ENCODE results near the gene CUBN. TPM values are rescaled to one million over a fixed set of nuclear protein-coding genes. Genes with fewer than 3 reads are reported as not detected.

CUBN gene
- polyA plus RNA-seq = 73.9 TPM
- long read RNA-seq, donor 1, partial matches to known transcripts = 5 of 7 reads
- long read RNA-seq, donor 1, other reads (novel, unspliced or antisense) = 0 of 7 reads
- long read RNA-seq, donor 2, partial matches to known transcripts = 76 of 88 reads
- long read RNA-seq, donor 2, other reads (novel, unspliced or antisense) = 8 of 88 reads
- long read RNA-seq, donor 3 = 0 reads
- long read RNA-seq, donor 4 = 0 reads
- long read RNA-seq, donor 5, partial matches to known transcripts = 8 of 9 reads
- long read RNA-seq, donor 5, other reads (novel, unspliced or antisense) = 0 of 9 reads
- long read RNA-seq, donor 6, partial matches to known transcripts = 66 of 72 reads
- long read RNA-seq, donor 6, other reads (novel, unspliced or antisense) = 5 of 72 reads
- long read RNA-seq, donor 7 = 0 reads
- long read RNA-seq, donor 8, partial matches to known transcripts = 34 of 38 reads
- long read RNA-seq, donor 8, other reads (novel, unspliced or antisense) = 0 of 38 reads
- long read RNA-seq, donor 9, partial matches to known transcripts = 15 of 20 reads
- long read RNA-seq, donor 9, other reads (novel, unspliced or antisense) = 5 of 20 reads
- long read RNA-seq, donor 10, partial matches to known transcripts = 0 of 1 reads
- long read RNA-seq, donor 10, other reads (novel, unspliced or antisense) = 0 of 1 reads
- long read RNA-seq, donor 11, partial matches to known transcripts = 52 of 54 reads
- long read RNA-seq, donor 11, other reads (novel, unspliced or antisense) = 0 of 54 reads

DNA sequence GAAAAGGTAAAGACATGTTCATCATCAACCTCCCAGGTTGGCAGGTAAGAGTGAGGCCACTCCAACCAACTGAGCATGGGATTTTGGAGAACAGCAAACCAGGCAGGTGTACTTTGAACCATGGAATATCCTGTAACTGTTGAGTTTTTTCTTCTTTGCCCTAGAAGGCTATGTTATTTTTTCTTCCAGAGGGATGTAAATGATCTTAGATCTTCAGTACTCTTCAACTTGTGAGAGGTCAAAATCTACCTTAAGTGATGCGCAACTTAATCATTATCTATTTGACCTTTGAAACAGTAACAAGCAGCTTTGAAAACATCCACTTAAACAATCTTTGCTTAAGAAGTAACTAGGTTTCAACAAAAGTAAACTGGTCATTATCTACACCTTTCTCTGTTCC is at the start of gene CUBN:
TSS of gene CUBN (minus strand) at position 71 of the 400 bp plus-strand sequence. CDS start at position 25, 46 bp downstream.
- peak within 1 kb of the TSS; percentile 90 for H3K27ac ChIP-seq (ENCODE audit: low read length)
- no CpG with 5 or more reads among the region's 1 CpG for WGBS (ENCODE audit: insufficient coverage, low lambda C conversion rate)
- H3K9me3 ChIP-seq (ENCODE audit: control insufficient read depth, low read depth, low read length) = no peaks in the 10 kb centered on the region
- peaks cover 8% of the 10 kb centered on the region for H3K36me3 ChIP-seq (ENCODE audit: control insufficient read depth, insufficient read depth, low read length)
- H3K4me1 ChIP-seq (ENCODE audit: control insufficient read depth, insufficient read depth, low read length) = peaks cover 13% of the 10 kb centered on the region
- H3K27me3 ChIP-seq (ENCODE audit: control insufficient read depth, insufficient read depth, low read length) = no peaks in the 10 kb centered on the region
- peak; percentile 71 to 83 for DNase-seq
- H3K4me3 ChIP-seq (ENCODE audit: low read length) = peak within 1 kb of the TSS; percentile 56

DNA sequence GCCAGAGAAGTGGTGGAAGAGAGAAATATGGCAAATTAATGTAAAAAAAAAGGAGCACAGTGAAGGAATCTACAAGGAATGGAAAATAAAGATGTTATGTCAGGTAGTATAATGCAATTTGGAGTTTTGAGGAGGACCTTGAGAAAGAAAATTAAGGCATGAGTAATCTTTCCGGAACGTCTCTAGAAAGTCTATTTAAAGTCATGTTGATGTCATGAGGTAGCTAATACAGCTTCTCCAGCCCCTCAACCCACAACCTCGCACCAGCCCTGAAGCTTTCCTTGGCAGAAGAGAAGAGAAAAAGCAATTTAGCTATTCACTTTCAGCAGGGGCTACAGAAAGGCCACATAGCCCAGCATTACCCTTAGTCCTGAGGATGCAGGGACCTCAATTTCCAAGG is 49.4 kb upstream of the CUBN start:
- Histone ChIP-seq H3K36me3 (ENCODE audit: control insufficient read depth, insufficient read depth, low read length) (no peaks in the 10 kb centered on the region), H3K4me3 (ENCODE audit: low read length) (no peak overlapping the region), H3K9me3 (ENCODE audit: control insufficient read depth, low read depth, low read length) (no peaks in the 10 kb centered on the region), H3K4me1 (ENCODE audit: control insufficient read depth, insufficient read depth, low read length) (no peaks in the 10 kb centered on the region), H3K27me3 (ENCODE audit: control insufficient read depth, insufficient read depth, low read length) (no peaks in the 10 kb centered on the region), H3K27ac (ENCODE audit: low read length) (no peak overlapping the region)
- no peak for DNase-seq
- WGBS (ENCODE audit: insufficient coverage, low lambda C conversion rate) = no CpG with 5 or more reads among the region's 3 CpGs

DNA sequence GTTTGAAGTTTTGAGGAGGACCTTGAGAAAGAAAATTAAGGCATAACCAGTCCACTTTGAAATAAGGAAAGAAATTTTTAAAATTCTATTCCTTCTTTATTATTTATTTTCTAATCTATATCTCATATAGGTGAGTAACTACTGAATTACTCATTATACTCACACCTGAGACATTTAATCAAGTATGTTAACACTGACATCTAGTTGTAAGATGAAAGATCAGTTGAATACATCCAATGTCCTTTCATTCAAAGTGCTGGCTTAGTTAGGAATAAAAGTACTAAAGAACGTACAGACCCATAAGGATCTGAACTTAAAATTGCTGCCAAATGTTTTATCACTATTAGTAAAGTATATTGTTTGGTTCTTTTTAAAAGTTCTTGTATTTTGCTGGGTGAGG is 48.4 kb upstream of the CUBN start:
- no peaks in the 10 kb centered on the region for H3K4me1 ChIP-seq (ENCODE audit: control insufficient read depth, insufficient read depth, low read length)
- no peak for DNase-seq
- H3K4me3 ChIP-seq (ENCODE audit: low read length) = no peak overlapping the region
- WGBS (ENCODE audit: insufficient coverage, low lambda C conversion rate) = 100% methylated on average over 1 of the region's 1 CpG
- H3K27me3 ChIP-seq (ENCODE audit: control insufficient read depth, insufficient read depth, low read length) = no peaks in the 10 kb centered on the region
- no peak overlapping the region for H3K27ac ChIP-seq (ENCODE audit: low read length)
- H3K9me3 ChIP-seq (ENCODE audit: control insufficient read depth, low read depth, low read length) = no peaks in the 10 kb centered on the region
- H3K36me3 ChIP-seq (ENCODE audit: control insufficient read depth, insufficient read depth, low read length) = no peaks in the 10 kb centered on the region

DNA sequence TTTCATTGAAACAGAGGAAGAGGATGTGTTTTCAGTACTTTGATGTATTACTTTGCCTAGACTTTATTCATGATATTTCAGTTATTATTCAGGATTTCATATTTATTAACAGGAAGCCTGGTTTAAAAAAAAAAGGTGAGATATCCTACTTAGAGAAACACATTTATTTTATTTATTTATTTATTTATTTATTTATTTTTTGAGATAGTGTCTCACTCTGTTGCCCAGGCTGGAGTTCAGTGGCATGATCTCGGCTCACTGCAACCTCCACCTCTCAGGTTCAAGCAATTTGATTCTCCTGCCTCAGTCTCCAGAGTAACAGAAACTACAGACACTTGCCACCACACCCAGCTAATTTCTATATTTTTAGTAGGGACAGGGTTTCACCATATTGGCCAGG is 47.4 kb upstream of the CUBN start:
- Histone ChIP-seq H3K36me3 (ENCODE audit: control insufficient read depth, insufficient read depth, low read length) (no peaks in the 10 kb centered on the region), H3K4me1 (ENCODE audit: control insufficient read depth, insufficient read depth, low read length) (no peaks in the 10 kb centered on the region), H3K9me3 (ENCODE audit: control insufficient read depth, low read depth, low read length) (no peaks in the 10 kb centered on the region), H3K27ac (ENCODE audit: low read length) (no peak overlapping the region), H3K4me3 (ENCODE audit: low read length) (no peak overlapping the region), H3K27me3 (ENCODE audit: control insufficient read depth, insufficient read depth, low read length) (no peaks in the 10 kb centered on the region)
- DNase-seq = no peak
- no CpG with 5 or more reads among the region's 1 CpG for WGBS (ENCODE audit: insufficient coverage, low lambda C conversion rate)

DNA sequence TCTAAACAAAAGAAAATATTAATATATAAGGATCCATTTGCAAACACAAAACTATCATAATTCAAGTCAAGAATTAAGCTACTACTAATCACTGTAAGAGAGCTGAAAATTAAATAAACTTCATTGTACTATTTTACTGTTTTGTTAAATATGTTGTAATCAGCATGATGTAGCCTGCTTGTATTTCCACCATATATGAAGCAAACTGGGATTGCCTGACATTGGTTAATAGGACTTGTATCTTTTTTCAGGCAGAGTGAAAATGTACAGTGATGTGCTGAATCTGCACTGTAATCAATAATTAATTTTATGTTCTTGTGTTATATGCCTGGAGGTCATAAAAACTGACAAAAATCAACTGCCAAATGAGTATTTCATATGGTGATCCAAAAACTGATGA is 46.5 kb upstream of the CUBN start:
- Histone ChIP-seq H3K4me1 (ENCODE audit: control insufficient read depth, insufficient read depth, low read length) (peaks cover 2% of the 10 kb centered on the region), H3K4me3 (ENCODE audit: low read length) (no peak overlapping the region), H3K36me3 (ENCODE audit: control insufficient read depth, insufficient read depth, low read length) (no peaks in the 10 kb centered on the region), H3K27ac (ENCODE audit: low read length) (no peak overlapping the region), H3K27me3 (ENCODE audit: control insufficient read depth, insufficient read depth, low read length) (no peaks in the 10 kb centered on the region), H3K9me3 (ENCODE audit: control insufficient read depth, low read depth, low read length) (no peaks in the 10 kb centered on the region)
- no peak for DNase-seq

DNA sequence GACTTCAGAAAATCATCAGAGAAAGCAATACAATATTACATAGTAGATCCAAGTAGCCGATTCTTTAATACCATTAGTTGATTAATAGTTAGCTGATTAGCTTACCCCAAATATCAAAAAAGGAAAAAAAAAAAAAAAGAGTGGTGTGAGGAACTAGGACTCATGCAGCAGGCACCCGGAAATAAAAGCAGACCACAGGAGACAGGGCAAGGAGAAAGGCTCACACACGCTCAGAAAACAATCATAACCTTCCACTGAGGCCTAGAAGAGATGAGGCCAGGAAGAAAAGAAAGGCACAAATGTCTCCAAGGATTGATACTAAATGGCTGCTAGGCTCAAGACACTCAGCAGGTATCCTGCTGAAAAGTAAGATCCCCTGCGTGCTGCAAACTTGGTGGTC is 45.9 kb upstream of the CUBN start:
- H3K9me3 ChIP-seq (ENCODE audit: control insufficient read depth, low read depth, low read length) = no peaks in the 10 kb centered on the region
- 95% methylated on average over 2 of the region's 4 CpGs for WGBS (ENCODE audit: insufficient coverage, low lambda C conversion rate)
- no peak overlapping the region for H3K27ac ChIP-seq (ENCODE audit: low read length)
- H3K4me1 ChIP-seq (ENCODE audit: control insufficient read depth, insufficient read depth, low read length) = peaks cover 2% of the 10 kb centered on the region
- H3K27me3 ChIP-seq (ENCODE audit: control insufficient read depth, insufficient read depth, low read length) = no peaks in the 10 kb centered on the region
- DNase-seq = no peak
- H3K4me3 ChIP-seq (ENCODE audit: low read length) = no peak overlapping the region
- no peaks in the 10 kb centered on the region for H3K36me3 ChIP-seq (ENCODE audit: control insufficient read depth, insufficient read depth, low read length)

DNA sequence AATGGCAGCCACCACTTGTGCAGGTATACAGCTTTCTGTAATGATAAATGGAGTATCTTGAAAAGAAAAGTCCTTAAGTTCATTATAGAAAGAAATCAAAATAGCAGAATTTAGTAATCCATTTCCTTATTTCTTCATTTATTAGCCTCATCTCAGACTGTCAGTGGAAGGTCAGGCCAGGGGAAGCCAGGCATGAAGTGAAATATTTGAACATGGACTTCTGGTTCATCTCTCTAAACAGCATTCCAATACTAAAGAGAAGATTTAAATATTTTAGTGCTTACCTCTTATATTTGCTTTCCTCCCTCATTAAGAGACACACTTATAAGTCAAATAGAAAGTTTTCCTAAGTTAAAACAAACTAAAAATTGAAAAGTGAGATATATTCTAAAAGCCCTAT is 45.0 kb upstream of the CUBN start:
- Histone ChIP-seq H3K36me3 (ENCODE audit: control insufficient read depth, insufficient read depth, low read length) (no peaks in the 10 kb centered on the region), H3K4me1 (ENCODE audit: control insufficient read depth, insufficient read depth, low read length) (peaks cover 2% of the 10 kb centered on the region), H3K4me3 (ENCODE audit: low read length) (no peak overlapping the region), H3K9me3 (ENCODE audit: control insufficient read depth, low read depth, low read length) (no peaks in the 10 kb centered on the region), H3K27me3 (ENCODE audit: control insufficient read depth, insufficient read depth, low read length) (no peaks in the 10 kb centered on the region), H3K27ac (ENCODE audit: low read length) (no peak overlapping the region)
- no peak for DNase-seq

DNA sequence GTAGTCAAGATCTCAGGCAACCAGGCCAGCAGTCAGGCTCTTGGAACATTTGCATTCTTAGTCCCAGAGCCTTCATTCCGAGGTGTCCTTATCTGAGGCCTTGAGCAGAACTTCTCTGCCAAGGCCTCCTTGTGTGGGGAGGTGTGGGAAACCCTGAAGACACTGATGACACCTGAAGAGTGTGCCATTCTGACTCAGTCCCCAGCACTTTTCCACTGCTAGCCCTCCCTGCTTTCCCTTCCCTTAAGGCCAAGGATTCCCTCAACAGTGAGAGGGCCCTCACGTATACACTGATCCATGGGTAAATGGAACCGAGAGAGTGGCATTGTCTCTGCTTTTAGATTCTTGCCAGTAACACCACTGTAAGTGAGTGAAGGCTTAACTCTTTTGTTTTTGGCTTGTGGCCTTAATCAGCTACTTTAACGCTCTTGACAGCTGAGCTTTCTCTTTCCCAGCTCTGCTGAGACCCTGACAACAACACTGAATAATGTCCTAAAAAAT is 41.6 kb upstream of the CUBN start:
- no peaks in the 10 kb centered on the region for H3K36me3 ChIP-seq (ENCODE audit: control insufficient read depth, insufficient read depth, low read length)
- no peak overlapping the region for H3K4me3 ChIP-seq (ENCODE audit: low read length)
- H3K27me3 ChIP-seq (ENCODE audit: control insufficient read depth, insufficient read depth, low read length) = no peaks in the 10 kb centered on the region
- no peak overlapping the region for H3K27ac ChIP-seq (ENCODE audit: low read length)
- H3K4me1 ChIP-seq (ENCODE audit: control insufficient read depth, insufficient read depth, low read length) = peaks cover 2% of the 10 kb centered on the region
- 100% methylated on average over 1 of the region's 4 CpGs for WGBS (ENCODE audit: insufficient coverage, low lambda C conversion rate)
- no peaks in the 10 kb centered on the region for H3K9me3 ChIP-seq (ENCODE audit: control insufficient read depth, low read depth, low read length)
- DNase-seq = no peak

DNA sequence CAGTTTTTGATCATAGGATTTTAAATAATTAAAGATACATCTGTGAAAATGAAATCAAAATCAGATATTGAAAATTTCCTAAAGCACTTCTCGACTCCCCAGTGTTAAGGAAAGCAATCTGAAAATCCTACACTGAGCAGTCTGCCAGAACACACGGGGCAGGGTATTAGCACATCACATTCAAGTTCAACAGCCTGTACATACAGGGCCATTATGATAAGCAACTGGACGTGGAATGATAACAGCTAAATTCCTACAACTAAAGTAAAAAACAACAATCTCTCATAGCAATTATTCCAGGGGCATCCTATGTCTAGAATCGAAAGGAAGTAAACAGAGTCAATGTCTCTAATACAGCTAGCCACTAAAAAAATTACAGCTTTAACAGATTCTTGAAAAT is 40.2 kb upstream of the CUBN start:
- no peaks in the 10 kb centered on the region for H3K9me3 ChIP-seq (ENCODE audit: control insufficient read depth, low read depth, low read length)
- H3K4me1 ChIP-seq (ENCODE audit: control insufficient read depth, insufficient read depth, low read length) = peaks cover 2% of the 10 kb centered on the region
- peak; percentile 42 to 54 for DNase-seq
- peak overlapping the region; percentile 33 for H3K27ac ChIP-seq (ENCODE audit: low read length)
- no peaks in the 10 kb centered on the region for H3K36me3 ChIP-seq (ENCODE audit: control insufficient read depth, insufficient read depth, low read length)
- no peak overlapping the region for H3K4me3 ChIP-seq (ENCODE audit: low read length)
- H3K27me3 ChIP-seq (ENCODE audit: control insufficient read depth, insufficient read depth, low read length) = no peaks in the 10 kb centered on the region
- no CpG with 5 or more reads among the region's 4 CpGs for WGBS (ENCODE audit: insufficient coverage, low lambda C conversion rate)

DNA sequence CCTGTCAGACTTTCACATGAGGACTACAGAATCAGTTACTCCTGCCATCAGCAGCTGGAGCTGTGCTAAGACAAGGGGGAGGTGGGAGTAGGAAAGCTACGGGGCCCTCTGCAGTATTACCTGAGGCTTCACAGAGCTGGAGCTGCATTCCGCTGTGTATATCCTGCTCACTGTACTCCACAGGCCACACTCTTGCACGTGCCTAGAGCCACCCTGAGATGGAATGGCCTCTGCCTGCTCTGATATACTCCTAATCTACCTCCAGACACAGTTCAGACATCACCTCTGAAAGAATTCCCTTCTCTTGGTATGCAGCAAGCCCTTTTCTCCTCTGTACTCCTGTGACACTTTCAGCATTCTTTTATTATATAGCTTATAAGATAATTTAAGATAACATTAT is 37.1 kb upstream of the CUBN start:
- WGBS (ENCODE audit: insufficient coverage, low lambda C conversion rate) = no CpG with 5 or more reads among the region's 3 CpGs
- H3K4me1 ChIP-seq (ENCODE audit: control insufficient read depth, insufficient read depth, low read length) = peaks cover 2% of the 10 kb centered on the region
- H3K4me3 ChIP-seq (ENCODE audit: low read length) = no peak overlapping the region
- H3K9me3 ChIP-seq (ENCODE audit: control insufficient read depth, low read depth, low read length) = no peaks in the 10 kb centered on the region
- DNase-seq = peak; percentile 35 to 50
- no peaks in the 10 kb centered on the region for H3K27me3 ChIP-seq (ENCODE audit: control insufficient read depth, insufficient read depth, low read length)
- no peaks in the 10 kb centered on the region for H3K36me3 ChIP-seq (ENCODE audit: control insufficient read depth, insufficient read depth, low read length)
- no peak overlapping the region for H3K27ac ChIP-seq (ENCODE audit: low read length)

Data from large intestine (tissue), 12 donors.